ENCODE measurements around the gene FLAD1.
A peak's percentile ranks its signal among the peaks of the same experiment; 100 is the strongest.
"Not testable (repeated sequence)": the region's sequence is repeated elsewhere in the genome, so short reads cannot be mapped to it uniquely, and the experiment has no call there.

FLAD1 gene

DNA sequence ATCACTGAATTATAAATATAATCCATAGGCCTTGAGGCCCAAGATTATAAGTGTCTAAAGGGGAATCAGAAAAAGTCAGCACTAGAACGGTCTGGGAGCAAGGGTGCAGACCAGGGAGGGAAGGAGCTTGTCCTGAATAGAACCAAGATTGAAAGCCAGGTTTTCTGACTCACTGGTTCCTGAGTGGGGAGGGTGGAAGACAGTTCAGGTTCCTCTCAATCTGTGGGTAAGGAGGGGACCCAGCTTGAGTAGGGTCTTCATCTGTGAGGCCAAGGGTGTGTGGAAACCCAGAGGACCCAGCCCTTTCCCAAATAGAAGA, 11.1 kb downstream of the FLAD1 start:
- no peaks in the 10 kb centered on the region for H3K27me3 ChIP-seq (replicated peaks; ENCODE audit: control insufficient read depth, insufficient read depth, low read length)
- DNase-seq (ENCODE audit: extremely low read depth, insufficient read length), result no peak
- H3K36me3 ChIP-seq (ENCODE audit: control insufficient read depth, insufficient read depth, low read length), result peaks cover 13% of the 10 kb centered on the region
- TF ChIP-seq, protein P1, sequence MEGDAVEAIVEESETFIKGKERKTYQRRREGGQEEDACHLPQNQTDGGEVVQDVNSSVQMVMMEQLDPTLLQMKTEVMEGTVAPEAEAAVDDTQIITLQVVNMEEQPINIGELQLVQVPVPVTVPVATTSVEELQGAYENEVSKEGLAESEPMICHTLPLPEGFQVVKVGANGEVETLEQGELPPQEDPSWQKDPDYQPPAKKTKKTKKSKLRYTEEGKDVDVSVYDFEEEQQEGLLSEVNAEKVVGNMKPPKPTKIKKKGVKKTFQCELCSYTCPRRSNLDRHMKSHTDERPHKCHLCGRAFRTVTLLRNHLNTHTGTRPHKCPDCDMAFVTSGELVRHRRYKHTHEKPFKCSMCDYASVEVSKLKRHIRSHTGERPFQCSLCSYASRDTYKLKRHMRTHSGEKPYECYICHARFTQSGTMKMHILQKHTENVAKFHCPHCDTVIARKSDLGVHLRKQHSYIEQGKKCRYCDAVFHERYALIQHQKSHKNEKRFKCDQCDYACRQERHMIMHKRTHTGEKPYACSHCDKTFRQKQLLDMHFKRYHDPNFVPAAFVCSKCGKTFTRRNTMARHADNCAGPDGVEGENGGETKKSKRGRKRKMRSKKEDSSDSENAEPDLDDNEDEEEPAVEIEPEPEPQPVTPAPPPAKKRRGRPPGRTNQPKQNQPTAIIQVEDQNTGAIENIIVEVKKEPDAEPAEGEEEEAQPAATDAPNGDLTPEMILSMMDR (IDR thresholded peaks at IDR 0.05; ENCODE audit: insufficient read depth, low read length, poor library complexity, severe bottlenecking), result no peak
- H3K4me3 ChIP-seq (replicated peaks; ENCODE audit: low read depth, low read length), result no peak overlapping the region

GRCh38 chr1:154994591-154994990, 11.4 kb downstream of the FLAD1 start:
- Histone ChIP-seq H3K4me3 (replicated peaks; ENCODE audit: low read depth, low read length) (no peak overlapping the region), H3K27me3 (replicated peaks; ENCODE audit: control insufficient read depth, insufficient read depth, low read length) (no peaks in the 10 kb centered on the region), H3K36me3 (ENCODE audit: control insufficient read depth, insufficient read depth, low read length) (peaks cover 10% of the 10 kb centered on the region)
- TF ChIP-seq, protein P1 (IDR thresholded peaks at IDR 0.05; ENCODE audit: insufficient read depth, low read length, poor library complexity, severe bottlenecking), result no peak
- no peak for DNase-seq (ENCODE audit: extremely low read depth, insufficient read length)

- DNase-seq (ENCODE audit: extremely low read depth, insufficient read length); H3K4me3 ChIP-seq (replicated peaks; ENCODE audit: low read depth, low read length); H3K27me3 ChIP-seq (replicated peaks; ENCODE audit: control insufficient read depth, insufficient read depth, low read length); H3K36me3 ChIP-seq (ENCODE audit: control insufficient read depth, insufficient read depth, low read length): not testable (repeated sequence)
- TF ChIP-seq, protein P1 (IDR thresholded peaks at IDR 0.05; ENCODE audit: insufficient read depth, low read length, poor library complexity, severe bottlenecking), result peak; percentile 41
These were observed 12.3 kb downstream of the FLAD1 start for GRCh38 chr1:154995301-154995983.

GRCh38 chr1:154996966-154997701, 14.0 kb downstream of the FLAD1 start:
- TF ChIP-seq, protein P1 (IDR thresholded peaks at IDR 0.05; ENCODE audit: insufficient read depth, low read length, poor library complexity, severe bottlenecking), result no peak
- DNase-seq (ENCODE audit: extremely low read depth, insufficient read length), result no peak
- Histone ChIP-seq H3K4me3 (replicated peaks; ENCODE audit: low read depth, low read length) (no peak overlapping the region), H3K27me3 (replicated peaks; ENCODE audit: control insufficient read depth, insufficient read depth, low read length) (no peaks in the 10 kb centered on the region), H3K36me3 (ENCODE audit: control insufficient read depth, insufficient read depth, low read length) (peaks cover 2% of the 10 kb centered on the region)

- TF ChIP-seq, protein P1 (IDR thresholded peaks at IDR 0.05; ENCODE audit: insufficient read depth, low read length, poor library complexity, severe bottlenecking), result peak; percentile 33
- Histone ChIP-seq H3K4me3 (replicated peaks; ENCODE audit: low read depth, low read length) (peak overlapping the region; percentile 96; the same call in 1 of the 2 replicates), H3K27me3 (replicated peaks; ENCODE audit: control insufficient read depth, insufficient read depth, low read length) (no peaks in the 10 kb centered on the region), H3K36me3 (ENCODE audit: control insufficient read depth, insufficient read depth, low read length) (no peaks in the 10 kb centered on the region; the same call in 1 of the 2 replicates)
- no peak for DNase-seq (ENCODE audit: extremely low read depth, insufficient read length)
These were observed 15.1 kb downstream of the FLAD1 start for GRCh38 chr1:154998201-154998780.

Data from GM06990 (cell line).